Measurements from ENCODE around the gene ASPG. TPM values are rescaled to one million over a fixed set of nuclear protein-coding genes. Genes with fewer than 3 reads are reported as not detected.

The ASPG gene
- polyA plus RNA-seq, 1 donor (not counting 4 experiments of a cell fraction or from before 2014, with no cell fraction given): 0.10 TPM

DNA sequence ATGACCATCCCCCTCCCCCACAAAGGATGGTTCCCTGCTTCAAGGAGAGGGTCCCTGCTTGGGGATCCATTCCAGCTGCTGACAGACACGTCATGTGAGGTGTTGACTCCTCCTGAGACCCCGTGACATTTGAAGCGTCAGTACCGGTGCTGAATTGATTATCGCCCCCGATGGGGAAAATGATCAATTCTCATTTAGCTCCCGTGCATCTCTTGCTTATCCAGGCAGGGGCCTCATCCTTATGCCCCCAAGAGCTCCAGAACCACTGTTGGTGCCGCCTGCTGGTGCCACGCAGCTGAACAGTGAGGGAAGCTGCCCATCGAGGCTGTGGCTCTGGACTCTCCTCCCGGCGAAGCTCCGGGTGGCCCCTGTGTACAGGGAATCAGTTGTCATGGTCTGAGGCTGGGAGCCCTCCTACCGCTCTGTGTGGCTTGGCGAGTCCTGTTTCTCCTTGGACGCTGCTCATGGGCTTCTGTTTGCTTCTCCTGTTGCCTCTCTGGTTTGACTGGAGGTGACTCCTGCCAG lies 57.5 kb downstream of the ASPG start:
- Histone ChIP-seq H3K9me3 (ENCODE audit: control insufficient read depth, low read depth, low read length) (no peaks in the 10 kb centered on the region), H3K79me2 (ENCODE audit: control insufficient read depth, insufficient read depth, low read length) (no peaks in the 10 kb centered on the region), H3K4me2 (ENCODE audit: control insufficient read depth, extremely low read depth, insufficient read depth, low read depth, low read length) (no peak overlapping the region), H3K27me3 (ENCODE audit: control insufficient read depth, extremely low read depth, insufficient read depth, low read length) (peaks cover 22% of the 10 kb centered on the region), H3K4me3 (ENCODE audit: control insufficient read depth in 2 of 3, extremely low read depth in 1 of 3, insufficient read depth in 2 of 3, low read depth in 1 of 3, low read length in 3 of 3) (no peak overlapping the region), H3K4me1 (ENCODE audit: control insufficient read depth, extremely low read depth, insufficient read depth, low read length) (peaks cover under 1% of the 10 kb centered on the region), H3K36me3 (ENCODE audit: control insufficient read depth in 2 of 2, extremely low read depth in 1 of 2, insufficient read depth in 2 of 2, low read length in 2 of 2) (no peaks in the 10 kb centered on the region), H3K27ac (ENCODE audit: control insufficient read depth, insufficient read depth, low read length) (no peak overlapping the region), H2AFZ (ENCODE audit: control insufficient read depth, low read length) (no peak overlapping the region), H3K9ac (ENCODE audit: control insufficient read depth, extremely low read depth, insufficient read depth, low read length) (no peak overlapping the region), H4K20me1 (ENCODE audit: control insufficient read depth, extremely low read depth, insufficient read depth, low read length) (no peaks in the 10 kb centered on the region), H3K9me1 (ENCODE audit: control insufficient read depth, extremely low read depth, insufficient read depth, low read length) (no peaks in the 10 kb centered on the region)
- DNase-seq (ENCODE audit: low read depth, low spot score) (no peak), FAIRE-seq (no peak)
- TF ChIP-seq, protein P1, sequence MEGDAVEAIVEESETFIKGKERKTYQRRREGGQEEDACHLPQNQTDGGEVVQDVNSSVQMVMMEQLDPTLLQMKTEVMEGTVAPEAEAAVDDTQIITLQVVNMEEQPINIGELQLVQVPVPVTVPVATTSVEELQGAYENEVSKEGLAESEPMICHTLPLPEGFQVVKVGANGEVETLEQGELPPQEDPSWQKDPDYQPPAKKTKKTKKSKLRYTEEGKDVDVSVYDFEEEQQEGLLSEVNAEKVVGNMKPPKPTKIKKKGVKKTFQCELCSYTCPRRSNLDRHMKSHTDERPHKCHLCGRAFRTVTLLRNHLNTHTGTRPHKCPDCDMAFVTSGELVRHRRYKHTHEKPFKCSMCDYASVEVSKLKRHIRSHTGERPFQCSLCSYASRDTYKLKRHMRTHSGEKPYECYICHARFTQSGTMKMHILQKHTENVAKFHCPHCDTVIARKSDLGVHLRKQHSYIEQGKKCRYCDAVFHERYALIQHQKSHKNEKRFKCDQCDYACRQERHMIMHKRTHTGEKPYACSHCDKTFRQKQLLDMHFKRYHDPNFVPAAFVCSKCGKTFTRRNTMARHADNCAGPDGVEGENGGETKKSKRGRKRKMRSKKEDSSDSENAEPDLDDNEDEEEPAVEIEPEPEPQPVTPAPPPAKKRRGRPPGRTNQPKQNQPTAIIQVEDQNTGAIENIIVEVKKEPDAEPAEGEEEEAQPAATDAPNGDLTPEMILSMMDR (optimal IDR thresholded peaks at IDR 0.05 in 1 of 3, IDR thresholded peaks at IDR 0.05 in 1 of 3, conservative IDR thresholded peaks at IDR 0.05 in 1 of 3; ENCODE audit: extremely low read depth in 1 of 3, insufficient read depth in 2 of 3, low read length in 3 of 3): no peak
- no peak for TF ChIP-seq EZH2 (IDR thresholded peaks at IDR 0.05; ENCODE audit: low read length)
- dilution Hi-C loops (cut with MboI; ENCODE audit: extremely low pct_ligation_motif_present, low sequenced_read_pairs): loop anchor here (25.0 kb wide), 1 partner anchor 106 kb away; no protein-coding TSS in a partner anchor

DNA sequence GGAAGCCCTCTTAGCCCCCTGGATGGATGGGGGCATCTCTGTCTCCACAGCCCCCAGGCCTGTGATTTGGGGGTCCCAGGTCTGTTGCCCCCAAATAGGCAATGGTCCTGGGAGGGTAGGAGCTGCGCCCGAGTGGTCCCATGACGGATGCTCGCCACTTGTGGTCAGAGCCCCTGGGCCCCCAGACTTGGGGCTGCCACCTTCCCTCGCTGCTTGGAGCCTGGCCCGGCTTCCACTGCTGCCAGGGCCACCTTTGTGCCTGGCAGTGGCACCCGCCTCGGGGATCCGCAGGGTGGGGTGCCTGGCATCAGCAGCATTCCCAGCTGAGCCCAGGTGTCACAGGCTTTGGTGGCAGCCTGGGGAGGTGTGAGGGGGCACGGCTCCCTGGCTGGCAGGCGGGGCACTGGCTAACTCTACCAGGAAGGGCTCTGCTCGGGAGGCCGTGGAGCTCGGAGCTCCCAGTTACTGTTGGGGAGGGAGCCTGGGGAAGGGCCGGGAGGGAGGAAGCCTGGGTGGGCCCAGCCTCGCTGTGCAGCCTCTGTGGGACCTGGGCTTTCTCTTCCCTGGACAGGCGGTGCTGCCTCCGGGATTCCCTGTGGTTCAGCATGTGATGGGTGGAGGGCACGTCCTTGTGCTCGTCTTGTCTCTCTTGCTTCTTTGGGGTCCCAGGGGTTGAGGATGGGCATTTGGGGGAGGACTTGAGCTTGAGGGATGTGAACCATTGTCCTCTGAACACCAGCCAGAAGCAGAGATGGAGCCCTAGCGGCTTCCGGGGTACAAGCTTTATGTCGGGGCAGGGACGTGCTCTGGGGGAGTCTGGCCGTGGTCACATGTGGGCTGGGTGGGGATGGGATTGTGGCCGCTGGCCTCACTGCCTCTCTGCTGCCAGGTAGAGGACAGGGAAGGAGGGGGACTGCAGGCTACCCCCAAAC lies 58.3 kb downstream of the ASPG start:
- no peak for TF ChIP-seq EZH2 (IDR thresholded peaks at IDR 0.05; ENCODE audit: low read length)
- TF ChIP-seq, protein P1 (optimal IDR thresholded peaks at IDR 0.05 in 1 of 3, IDR thresholded peaks at IDR 0.05 in 1 of 3, conservative IDR thresholded peaks at IDR 0.05 in 1 of 3; ENCODE audit: extremely low read depth in 1 of 3, insufficient read depth in 2 of 3, low read length in 3 of 3): no peak
- H3K79me2 ChIP-seq (ENCODE audit: control insufficient read depth, insufficient read depth, low read length): no peaks in the 10 kb centered on the region

More for the DNA sequence above, 58.3 kb downstream of the ASPG start:
- H3K9ac ChIP-seq (ENCODE audit: control insufficient read depth, extremely low read depth, insufficient read depth, low read length): no peak overlapping the region
- no peak overlapping the region for H3K4me2 ChIP-seq (ENCODE audit: control insufficient read depth, extremely low read depth, insufficient read depth, low read depth, low read length)
- no peak for DNase-seq (ENCODE audit: low read depth, low spot score)
- no peak overlapping the region for H3K27ac ChIP-seq (ENCODE audit: control insufficient read depth, insufficient read depth, low read length)
- no peaks in the 10 kb centered on the region for H3K36me3 ChIP-seq (ENCODE audit: control insufficient read depth in 2 of 2, extremely low read depth in 1 of 2, insufficient read depth in 2 of 2, low read length in 2 of 2)
- H2AFZ ChIP-seq (ENCODE audit: control insufficient read depth, low read length): no peak overlapping the region
- no peaks in the 10 kb centered on the region for H3K4me1 ChIP-seq (ENCODE audit: control insufficient read depth, extremely low read depth, insufficient read depth, low read length)
- H3K27me3 ChIP-seq (ENCODE audit: control insufficient read depth, extremely low read depth, insufficient read depth, low read length): peaks cover 19% of the 10 kb centered on the region
- dilution Hi-C loops (cut with MboI; ENCODE audit: extremely low pct_ligation_motif_present, low sequenced_read_pairs): loop anchor here (25.0 kb wide), 1 partner anchor 106 kb away; no protein-coding TSS in a partner anchor
- H4K20me1 ChIP-seq (ENCODE audit: control insufficient read depth, extremely low read depth, insufficient read depth, low read length): no peaks in the 10 kb centered on the region
- no peak overlapping the region for H3K4me3 ChIP-seq (ENCODE audit: control insufficient read depth in 2 of 3, extremely low read depth in 1 of 3, insufficient read depth in 2 of 3, low read depth in 1 of 3, low read length in 3 of 3)
- no peaks in the 10 kb centered on the region for H3K9me3 ChIP-seq (ENCODE audit: control insufficient read depth, low read depth, low read length)
- no peaks in the 10 kb centered on the region for H3K9me1 ChIP-seq (ENCODE audit: control insufficient read depth, extremely low read depth, insufficient read depth, low read length)
- no peak for FAIRE-seq

Data from keratinocyte (primary cell).